Ascending aorta (tissue), 2 donors: ENCODE measurements around the gene TRMT44. TPM values are rescaled to one million over a fixed set of nuclear protein-coding genes. Genes with fewer than 3 reads are reported as not detected.
"Not testable (repeated sequence)": the region's sequence is repeated elsewhere in the genome, so short reads cannot be mapped to it uniquely, and the experiment has no call there.

ENCODE experiments used
- DNase-seq, 2 donors: peaks; one replicate each; pipeline ENCODE4 v3.0.0-alpha.2; 2019; ENCODE audit warnings: low spot score in 2 of 2
- H3K27ac ChIP-seq, 2 donors: fragments of 200-600 bp; sonication (generic); one replicate each; pipeline ENCODE4 v1.5.1; 2016 to 2017; ENCODE audit warnings: mild to moderate bottlenecking in 1 of 2
- H3K27me3 ChIP-seq: fragments of 200-600 bp; sonication (generic); one replicate; pipeline ENCODE4 v1.5.1; 2017
- H3K36me3 ChIP-seq, 2 donors: fragments of 200-600 bp; sonication (generic); one replicate each; pipeline ENCODE4 v1.5.1; 2016
- H3K4me1 ChIP-seq, 2 donors: fragments of 200-600 bp; sonication (generic); one replicate each; pipeline ENCODE4 v1.5.1; 2016 to 2017; ENCODE audit warnings: mild to moderate bottlenecking in 1 of 2
- H3K4me3 ChIP-seq, 2 donors: fragments of 200-600 bp; sonication (generic); one replicate each; pipeline ENCODE4 v1.5.1; 2016 to 2017; ENCODE audit warnings: mild to moderate bottlenecking in 1 of 2
- H3K9me3 ChIP-seq, 2 donors: fragments of 200-600 bp; sonication (generic); one replicate each; pipeline ENCODE4 v1.5.1; 2016
- CTCF ChIP-seq, 3 experiments: fragments of 200-600 bp in 2 of 3; fragments of 450-650 bp in 1 of 3; sonication (generic) in 2 of 3; IDR thresholded peaks; one replicate each; pipeline ENCODE4 v1.5.1; 2016 to 2019; ENCODE audit warnings: antibody characterized with exemption in 3 of 3, mild to moderate bottlenecking in 1 of 3, moderate library complexity in 1 of 3
- intact Hi-C: fragments of 100-400 bp; cut with DNase I; formaldehyde crosslinking; loops from one replicate; pipeline ENCODE4 v1.15.1; 2023
- total RNA-seq: library from RNA; depleted of rRNA; stranded (reverse); fragments of >200 nt; gene quantifications from one replicate; pipeline ENCODE4 v1.1.0, GENCODE V29; 2016

TRMT44 gene
- total RNA-seq, 1 donor from 2014 or later = 39.8 TPM

DNA sequence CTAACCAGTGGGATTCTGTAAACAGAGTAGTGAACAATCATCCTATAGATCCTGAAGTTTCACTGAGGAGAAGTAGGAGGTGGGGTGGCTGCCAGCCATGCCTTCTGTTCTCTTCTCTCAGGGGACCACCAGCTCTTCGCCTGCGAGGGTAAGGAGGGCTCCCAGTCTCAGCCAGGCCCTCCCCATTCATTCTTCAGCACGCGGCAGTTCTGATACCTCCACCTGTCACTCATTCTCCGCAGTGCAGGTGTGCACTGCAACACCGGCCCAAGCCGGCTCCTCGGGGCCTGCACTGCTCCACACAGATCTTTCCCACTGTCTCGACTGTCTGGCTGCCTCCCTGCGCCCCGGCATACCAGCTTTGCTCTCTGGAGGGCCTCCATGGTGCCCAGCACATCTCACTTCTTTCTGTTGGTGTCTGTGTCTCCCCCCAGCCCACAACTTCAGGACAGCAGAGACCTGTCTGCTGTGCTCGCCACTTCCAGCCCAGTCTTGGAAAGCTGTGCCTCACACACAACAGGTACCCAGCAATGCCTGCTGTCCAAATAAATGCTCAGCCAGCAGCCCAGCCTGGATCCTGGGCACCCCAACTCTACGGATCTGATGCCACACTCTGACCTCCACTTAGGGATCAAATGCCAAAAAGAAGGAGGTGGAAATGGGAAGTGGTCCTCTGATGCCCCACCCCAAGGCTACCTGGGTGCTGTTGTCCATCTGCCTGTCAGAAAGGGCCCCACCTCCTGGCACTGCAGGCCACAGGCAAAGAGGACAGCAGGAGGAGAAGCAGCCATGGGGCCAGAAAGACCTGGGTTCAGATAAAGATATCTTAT, 29.0 kb upstream of the TRMT44 start:
- H3K4me1 ChIP-seq = peaks cover 4 to 10% of the 10 kb centered on the region in 2 donors
- no peak for TF ChIP-seq CTCF (IDR thresholded peaks at IDR 0.05)
- peak overlapping the region; percentile 22 to 26 for H3K27ac ChIP-seq
- no peaks in the 10 kb centered on the region for H3K27me3 ChIP-seq
- DNase-seq = no peak
- intact Hi-C loops = no loop called here
- no peaks in the 10 kb centered on the region for H3K9me3 ChIP-seq
- no peak overlapping the region for H3K4me3 ChIP-seq
- peaks cover 68 to 78% of the 10 kb centered on the region in 2 donors for H3K36me3 ChIP-seq

GRCh38 chr4:8412288-8412687, 28.3 kb upstream of the TRMT44 start:
- no peak overlapping the region for H3K4me3 ChIP-seq
- no peaks in the 10 kb centered on the region for H3K27me3 ChIP-seq
- TF ChIP-seq CTCF (IDR thresholded peaks at IDR 0.05) = no peak
- H3K4me1 ChIP-seq = peaks cover 4 to 10% of the 10 kb centered on the region in 2 donors
- peaks cover 68 to 72% of the 10 kb centered on the region in 2 donors for H3K36me3 ChIP-seq
- DNase-seq = no peak
- H3K27ac ChIP-seq = no peak overlapping the region
- intact Hi-C loops = no loop called here
- H3K9me3 ChIP-seq = no peaks in the 10 kb centered on the region

DNA sequence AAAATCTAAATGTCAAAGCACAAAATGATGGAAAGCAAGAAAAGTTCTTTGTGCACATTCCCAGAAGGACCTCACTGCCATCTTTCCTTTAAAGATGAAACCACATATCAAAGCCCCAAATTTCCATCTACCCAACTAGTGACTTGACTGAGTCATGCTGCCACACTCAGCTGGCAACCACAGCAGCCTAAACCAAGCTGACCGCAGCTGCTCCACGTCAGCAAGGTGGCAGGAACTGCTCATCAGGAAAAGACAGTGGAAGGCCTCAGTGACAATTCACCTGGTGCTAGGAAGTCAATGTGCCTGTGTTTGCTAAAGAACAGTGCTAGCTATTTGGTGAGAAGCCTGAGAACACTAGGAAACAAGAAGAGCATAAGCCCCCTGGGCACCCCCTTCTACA, 26.2 kb upstream of the TRMT44 start:
- peaks cover 4 to 10% of the 10 kb centered on the region in 2 donors for H3K4me1 ChIP-seq
- intact Hi-C loops = no loop called here
- no peak for DNase-seq
- no peak overlapping the region for H3K4me3 ChIP-seq
- TF ChIP-seq CTCF (IDR thresholded peaks at IDR 0.05) = no peak
- no peaks in the 10 kb centered on the region for H3K27me3 ChIP-seq
- peaks cover 51 to 56% of the 10 kb centered on the region in 2 donors for H3K36me3 ChIP-seq
- no peaks in the 10 kb centered on the region for H3K9me3 ChIP-seq
- H3K27ac ChIP-seq = no peak overlapping the region

GRCh38 chr4:8417071-8417614, 23.4 kb upstream of the TRMT44 start:
- Histone ChIP-seq H3K4me3 (no peak overlapping the region), H3K4me1 (no peaks in the 10 kb centered on the region), H3K27me3 (no peaks in the 10 kb centered on the region), H3K36me3 (peaks cover 33 to 38% of the 10 kb centered on the region in 2 donors), H3K27ac (no peak overlapping the region), H3K9me3 (no peaks in the 10 kb centered on the region)
- no peak for TF ChIP-seq CTCF (IDR thresholded peaks at IDR 0.05)
- intact Hi-C loops = no loop called here
- no peak for DNase-seq

DNA sequence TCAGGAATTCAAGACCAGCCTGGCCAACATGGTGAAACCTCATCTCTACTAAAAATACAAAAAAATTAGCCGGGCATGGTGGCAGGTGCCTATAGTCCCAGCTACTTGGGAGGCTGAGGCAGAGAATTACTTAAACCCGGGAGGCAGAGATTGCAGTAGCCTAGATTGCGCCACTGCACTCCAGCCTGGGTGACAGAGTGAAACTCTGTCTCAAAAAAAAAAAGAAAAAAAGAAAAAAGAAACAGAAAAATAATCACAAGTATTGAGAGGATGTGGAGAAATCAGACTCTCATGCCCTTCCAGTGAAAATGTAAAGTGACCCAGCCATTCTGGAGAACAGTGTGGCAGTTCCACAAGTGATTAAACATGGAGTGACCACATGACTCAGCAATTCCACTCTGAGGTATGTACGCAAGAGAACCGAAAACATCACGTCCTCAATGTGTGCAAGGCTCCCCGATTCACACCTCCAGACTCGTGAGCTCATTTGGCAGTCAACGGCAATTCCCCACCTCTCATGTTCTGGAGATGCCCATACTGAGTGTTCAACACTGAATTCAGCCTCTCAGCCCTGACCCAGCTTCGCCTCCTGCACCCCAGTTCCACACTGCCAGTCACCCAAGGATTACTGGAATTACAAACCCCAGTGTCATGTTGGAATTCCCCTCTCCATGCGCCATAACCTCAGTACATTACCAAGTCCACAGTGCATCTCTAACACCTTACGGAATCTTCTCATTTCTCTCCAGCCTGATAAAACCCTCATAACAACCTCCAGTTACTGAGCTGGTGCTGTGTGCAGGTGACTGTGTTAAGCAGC, 21.1 kb upstream of the TRMT44 start:
- H3K9me3 ChIP-seq = no peaks in the 10 kb centered on the region
- no peak for DNase-seq
- H3K27ac ChIP-seq = peak overlapping the region in 1 of 2 donors; percentile 1
- no peaks in the 10 kb centered on the region for H3K4me1 ChIP-seq
- TF ChIP-seq CTCF (IDR thresholded peaks at IDR 0.05) = no peak
- intact Hi-C loops = no loop called here
- H3K27me3 ChIP-seq = no peaks in the 10 kb centered on the region
- no peak overlapping the region for H3K4me3 ChIP-seq
- peaks cover 26 to 30% of the 10 kb centered on the region in 2 donors for H3K36me3 ChIP-seq

DNA sequence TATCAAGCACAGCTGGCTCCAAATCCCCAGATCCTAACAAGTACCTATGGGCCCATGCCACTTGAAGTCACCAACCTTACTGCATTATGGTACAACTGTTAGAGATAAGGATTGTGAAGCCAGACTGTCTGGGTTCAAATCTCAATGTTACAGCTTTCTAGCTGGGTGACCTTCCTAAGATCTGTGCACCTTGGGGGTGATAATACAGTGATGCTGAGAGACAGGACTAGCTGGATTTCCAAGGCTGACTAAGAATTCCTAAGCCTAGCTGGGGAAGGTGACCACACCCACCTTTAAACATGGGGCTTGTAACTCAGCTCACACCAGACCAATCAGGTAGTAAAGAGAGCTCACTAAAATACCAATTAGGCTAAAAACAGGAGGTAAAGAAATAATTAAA, 20.4 kb upstream of the TRMT44 start:
- H3K4me3 ChIP-seq, H3K27ac ChIP-seq, H3K4me1 ChIP-seq, DNase-seq, intact Hi-C loops, H3K27me3 ChIP-seq, H3K9me3 ChIP-seq: not testable (repeated sequence)
- H3K36me3 ChIP-seq = peaks cover 18 to 24% of the 10 kb centered on the region in 2 donors
